Stimulated activated CD4-positive, alpha-beta T cell treated with anti-CD3 and anti-CD28 coated beads, Interleukin-12 subunit alpha, Interleukin-12 subunit beta, amount 100 ng/mL, for 48 hours (primary cell): ENCODE measurements around the gene SNX33.
A peak's percentile ranks its signal among the peaks of the same experiment; 100 is the strongest.
"Not testable (repeated sequence)": the region's sequence is repeated elsewhere in the genome, so short reads cannot be mapped to it uniquely, and the experiment has no call there.

Experiments used
- DNase-seq, 3 donors: peaks; one replicate each; pipeline ENCODE4 v3.0.0-alpha.2; 2020; ENCODE audit warnings: low read depth in 2 of 3, low spot score in 1 of 3

Gene SNX33

GRCh38 chr15:75682181-75683135 is 34.7 kb downstream of the SNX33 start:
- no peak for DNase-seq

- DNase-seq, result peak; percentile 51 to 65 (median 57)
Observed at GRCh38 chr15:75683646-75684312, 36.1 kb downstream of the SNX33 start.

- no peak for DNase-seq
Observed at GRCh38 chr15:75684648-75685047, 36.9 kb downstream of the SNX33 start.

- no peak for DNase-seq
Observed at GRCh38 chr15:75685195-75685594, 37.5 kb downstream of the SNX33 start.

- DNase-seq, result peak; percentile 72 to 84 (median 77)
Observed at GRCh38 chr15:75686212-75686642, 38.5 kb downstream of the SNX33 start.

- no peak for DNase-seq
Observed at GRCh38 chr15:75687486-75688277, 40.0 kb downstream of the SNX33 start.

GRCh38 chr15:75688278-75688557 is 40.5 kb downstream of the SNX33 start:
- no peak for DNase-seq

GRCh38 chr15:75688831-75689230 is 41.1 kb downstream of the SNX33 start:
- no peak for DNase-seq

GRCh38 chr15:75689429-75689828 is 41.7 kb downstream of the SNX33 start:
- not testable (repeated sequence) for DNase-seq

- DNase-seq, result not testable (repeated sequence)
Observed at GRCh38 chr15:75692311-75692710, 44.6 kb downstream of the SNX33 start.

- DNase-seq, result not testable (repeated sequence)
Observed at GRCh38 chr15:75693028-75693427, 45.3 kb downstream of the SNX33 start.

- no peak for DNase-seq
Observed at GRCh38 chr15:75693501-75694240, 46.0 kb downstream of the SNX33 start.

- no peak for DNase-seq
Observed at GRCh38 chr15:75694241-75695182, 46.8 kb downstream of the SNX33 start.

- DNase-seq, result no peak
Observed at GRCh38 chr15:75695220-75695619, 47.5 kb downstream of the SNX33 start.

GRCh38 chr15:75695634-75696310 is 48.1 kb downstream of the SNX33 start:
- no peak for DNase-seq

GRCh38 chr15:75696311-75696720 is 48.6 kb downstream of the SNX33 start:
- no peak for DNase-seq

GRCh38 chr15:75696854-75697259 is 49.1 kb downstream of the SNX33 start:
- DNase-seq, result no peak

- no peak for DNase-seq
Observed at GRCh38 chr15:75697523-75697922, 49.8 kb downstream of the SNX33 start.
